CD14-positive monocyte (primary cell): ENCODE data around the gene LTV1. TPM values are rescaled to one million over a fixed set of nuclear protein-coding genes. Genes with fewer than 3 reads are reported as not detected.
A peak's percentile ranks its signal among the peaks of the same experiment; 100 is the strongest.

ENCODE experiments used
- DNase-seq, 3 donors: peaks; one replicate each; pipeline ENCODE4 v3.0.0-alpha.2; 2011 to 2022
- H2AFZ ChIP-seq: 2 replicates; pipeline ENCODE4 v1.6.0; 2012; ENCODE audit warnings: mild to moderate bottlenecking, low read depth, low read length, inconsistent platforms; ENCODE audit not compliant: insufficient read depth, poor library complexity, severe bottlenecking
- H3K27ac ChIP-seq, 2 donors: 1 replicate in 1 of 2; 2 replicates in 1 of 2; pipeline ENCODE4 v1.5.1; 2012 to 2013; ENCODE audit warnings: low read length in 2 of 2, control low read depth in 1 of 2, inconsistent platforms in 1 of 2, low read depth in 1 of 2, mild to moderate bottlenecking in 1 of 2
- H3K27me3 ChIP-seq, 2 donors: one replicate each; pipeline versions ENCODE4 v1.6.0 to v1.6.1; 2011 to 2013; ENCODE audit warnings: low read length in 2 of 2; ENCODE audit not compliant: control insufficient read depth in 2 of 2, insufficient read depth in 2 of 2
- H3K36me3 ChIP-seq, 2 donors: replicated peaks in 1 of 2; 1 replicate in 1 of 2; 2 replicates in 1 of 2; pipeline versions ENCODE4 v1.5.1 to v1.6.1; 2012 to 2013; ENCODE audit warnings: low read length in 2 of 2, control low read depth in 1 of 2, inconsistent platforms in 1 of 2, mild to moderate bottlenecking in 1 of 2; ENCODE audit not compliant: insufficient read depth in 2 of 2, control insufficient read depth in 1 of 2
- H3K4me1 ChIP-seq, 2 donors: 1 replicate in 1 of 2; 2 replicates in 1 of 2; pipeline versions ENCODE4 v1.5.1 to v1.6.1; 2012 to 2013; ENCODE audit warnings: low read length in 2 of 2, control low read depth in 1 of 2, inconsistent platforms in 1 of 2, mild to moderate bottlenecking in 1 of 2, moderate library complexity in 1 of 2; ENCODE audit not compliant: insufficient read depth in 2 of 2, control insufficient read depth in 1 of 2
- H3K4me2 ChIP-seq: replicated peaks from 2 replicates; pipeline ENCODE3; 2012; ENCODE audit warnings: low read length, moderate library complexity, mild to moderate bottlenecking; ENCODE audit not compliant: poor library complexity, severe bottlenecking; ENCODE audit errors: extremely low read depth
- H3K4me3 ChIP-seq, 3 experiments: fragments of 200-600 bp in 1 of 3; sonication (generic) in 1 of 3; replicated peaks in 1 of 3; 1 replicate in 2 of 3; 2 replicates in 1 of 3; pipeline ENCODE4 v1.5.1; 2011 to 2013; ENCODE audit warnings: low read length in 3 of 3, mild to moderate bottlenecking in 3 of 3, control low read depth in 2 of 3, low read depth in 2 of 3, inconsistent platforms in 1 of 3, moderate library complexity in 1 of 3
- H3K79me2 ChIP-seq: 2 replicates; pipeline ENCODE4 v1.6.0; 2012; ENCODE audit warnings: mild to moderate bottlenecking, control low read depth, inconsistent platforms, low read length, moderate library complexity; ENCODE audit not compliant: insufficient read depth
- H3K9ac ChIP-seq: 2 replicates; pipeline ENCODE4 v1.6.0; 2017; ENCODE audit warnings: low read length, mild to moderate bottlenecking; ENCODE audit not compliant: insufficient read depth, poor library complexity, severe bottlenecking
- H3K9me3 ChIP-seq, 2 donors: replicated peaks in 1 of 2; 1 replicate in 1 of 2; 2 replicates in 1 of 2; pipeline versions ENCODE4 v1.5.1 to v1.6.1; 2012 to 2013; ENCODE audit warnings: low read length in 2 of 2, control low read depth in 1 of 2; ENCODE audit not compliant: control insufficient read depth in 1 of 2, insufficient read depth in 1 of 2
- H4K20me1 ChIP-seq: 2 replicates; pipeline ENCODE4 v1.6.0; 2012; ENCODE audit warnings: mild to moderate bottlenecking, low read length, control low read depth, moderate library complexity; ENCODE audit not compliant: insufficient read depth
- H3K27ac Mint-ChIP-seq, 7 donors: one replicate each; pipeline ENCODE4 v1.8.0; 2020; ENCODE audit warnings: mild to moderate bottlenecking in 7 of 7, mixed read lengths in 7 of 7, moderate library complexity in 6 of 7, inconsistent platforms in 2 of 7
- H3K27me3 Mint-ChIP-seq, 3 donors: one replicate each; pipeline ENCODE4 v1.8.0; 2021 to 2022; ENCODE audit warnings: low read depth in 3 of 3, mild to moderate bottlenecking in 3 of 3, mixed read lengths in 3 of 3, moderate library complexity in 3 of 3, inconsistent platforms in 1 of 3
- H3K36me3 Mint-ChIP-seq, 2 donors: one replicate each; pipeline ENCODE4 v1.8.0; 2020; ENCODE audit warnings: mixed read lengths in 2 of 2, inconsistent platforms in 1 of 2, mild to moderate bottlenecking in 1 of 2
- H3K4me1 Mint-ChIP-seq: one replicate; pipeline ENCODE4 v1.8.0; 2020; ENCODE audit warnings: mild to moderate bottlenecking, mixed read lengths
- H3K4me3 Mint-ChIP-seq, 2 donors: one replicate each; pipeline ENCODE4 v1.8.0; 2020; ENCODE audit warnings: mild to moderate bottlenecking in 2 of 2, mixed read lengths in 2 of 2, moderate library complexity in 1 of 2
- H3K9me3 Mint-ChIP-seq, 7 donors: one replicate each; pipeline ENCODE4 v1.8.0; 2020 to 2022; ENCODE audit warnings: mixed read lengths in 7 of 7, mild to moderate bottlenecking in 6 of 7, moderate library complexity in 6 of 7, inconsistent platforms in 2 of 7
- WGBS: methylation state at CpG from one replicate; pipeline ENCODE4 v1.1.5; 2013; ENCODE audit warnings: missing lambda C conversion rate; ENCODE audit not compliant: insufficient coverage; 5-methylcytosine and 5-hydroxymethylcytosine counted together
- intact Hi-C, 2 donors: fragments of 100-400 bp; cut with micrococcal nuclease; formaldehyde crosslinking; loops; one replicate each; pipeline versions ENCODE4 v1.15.0 to v1.15.1; 2023
- polyA plus RNA-seq, 3 donors: library from polyadenylated mRNA; depleted of rRNA in 1 of 3; unstranded in 2 of 3; stranded (reverse) in 1 of 3; fragments of 300-500 nt in 2 of 3; fragments of >200 nt in 1 of 3; fragmentation: Illumina TruSeq in 2 of 3; gene quantifications; 1 replicate in 2 of 3; 2 replicates in 1 of 3; pipeline ENCODE4 v1.2.3, GENCODE V29; 2012 to 2021
- TF ChIP-seq, protein P1 (sequence below): fragments of 200-600 bp; IDR thresholded peaks from one replicate; pipeline ENCODE4 v1.8.0; 2022; ENCODE audit warnings: antibody characterized with exemption, mild to moderate bottlenecking

The LTV1 gene
- polyA plus RNA-seq, 3 donors = 10.5 to 15.4 (median 11.6) TPM

DNA sequence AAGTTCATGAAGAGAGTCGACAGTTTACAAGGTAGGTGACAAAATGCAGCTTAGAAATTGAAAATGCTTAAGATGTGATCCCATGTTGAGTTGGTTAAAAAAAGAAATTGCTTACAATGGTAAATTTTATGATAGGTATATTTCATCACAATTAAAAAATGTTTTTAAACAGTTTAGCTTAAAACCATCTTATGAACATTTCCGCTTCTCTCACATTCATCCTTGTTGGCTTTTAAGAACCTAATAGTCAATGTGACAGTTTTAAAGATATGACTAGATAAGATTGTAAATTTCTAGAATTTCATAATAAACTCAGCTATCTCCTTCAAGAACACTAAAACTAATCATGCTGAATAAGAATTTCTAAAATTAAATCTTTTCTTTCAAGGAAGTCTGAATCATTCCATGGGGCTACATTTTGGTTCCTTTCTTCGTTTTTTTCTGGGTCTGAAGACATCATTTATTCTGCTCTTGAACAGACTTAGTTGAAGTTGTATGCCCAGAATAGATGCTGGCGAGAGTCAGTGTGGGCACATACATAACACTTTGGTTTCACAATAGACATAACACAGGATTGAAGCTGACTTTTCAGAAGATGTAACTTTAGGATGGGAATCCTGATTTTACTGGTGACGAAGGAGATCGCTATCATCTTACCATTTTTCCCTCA, 35.9 kb upstream of the LTV1 start:
- no peak overlapping the region for H3K4me3 Mint-ChIP-seq
- Histone ChIP-seq H3K4me3 (no peak overlapping the region), H3K79me2 (no peaks in the 10 kb centered on the region), H3K9me3 (no peaks in the 10 kb centered on the region), H3K27ac (peak overlapping the region in 1 of 2 donors; percentile 60), H4K20me1 (no peaks in the 10 kb centered on the region), H3K36me3 (peaks cover 0 to 27% of the 10 kb centered on the region in 2 donors), H3K4me2 (peak overlapping the region; percentile 10), H2AFZ (no peak overlapping the region), H3K4me1 (peaks cover 29 to 32% of the 10 kb centered on the region in 2 donors), H3K27me3 (no peaks in the 10 kb centered on the region), H3K9ac (no peak overlapping the region)
- WGBS = no CpG with 5 or more reads among the region's 6 CpGs
- peak overlapping the region; percentile 11 to 92 (median 78) for H3K27ac Mint-ChIP-seq
- DNase-seq = peak in 1 of 3 donors; percentile 24
- peaks cover 31% of the 10 kb centered on the region for H3K4me1 Mint-ChIP-seq
- TF ChIP-seq, protein P1, sequence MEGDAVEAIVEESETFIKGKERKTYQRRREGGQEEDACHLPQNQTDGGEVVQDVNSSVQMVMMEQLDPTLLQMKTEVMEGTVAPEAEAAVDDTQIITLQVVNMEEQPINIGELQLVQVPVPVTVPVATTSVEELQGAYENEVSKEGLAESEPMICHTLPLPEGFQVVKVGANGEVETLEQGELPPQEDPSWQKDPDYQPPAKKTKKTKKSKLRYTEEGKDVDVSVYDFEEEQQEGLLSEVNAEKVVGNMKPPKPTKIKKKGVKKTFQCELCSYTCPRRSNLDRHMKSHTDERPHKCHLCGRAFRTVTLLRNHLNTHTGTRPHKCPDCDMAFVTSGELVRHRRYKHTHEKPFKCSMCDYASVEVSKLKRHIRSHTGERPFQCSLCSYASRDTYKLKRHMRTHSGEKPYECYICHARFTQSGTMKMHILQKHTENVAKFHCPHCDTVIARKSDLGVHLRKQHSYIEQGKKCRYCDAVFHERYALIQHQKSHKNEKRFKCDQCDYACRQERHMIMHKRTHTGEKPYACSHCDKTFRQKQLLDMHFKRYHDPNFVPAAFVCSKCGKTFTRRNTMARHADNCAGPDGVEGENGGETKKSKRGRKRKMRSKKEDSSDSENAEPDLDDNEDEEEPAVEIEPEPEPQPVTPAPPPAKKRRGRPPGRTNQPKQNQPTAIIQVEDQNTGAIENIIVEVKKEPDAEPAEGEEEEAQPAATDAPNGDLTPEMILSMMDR = no peak
- H3K9me3 Mint-ChIP-seq = no peaks in the 10 kb centered on the region
- intact Hi-C loops = no loop called here
- no peaks in the 10 kb centered on the region for H3K27me3 Mint-ChIP-seq
- peaks cover 22 to 38% of the 10 kb centered on the region in 2 donors for H3K36me3 Mint-ChIP-seq

DNA sequence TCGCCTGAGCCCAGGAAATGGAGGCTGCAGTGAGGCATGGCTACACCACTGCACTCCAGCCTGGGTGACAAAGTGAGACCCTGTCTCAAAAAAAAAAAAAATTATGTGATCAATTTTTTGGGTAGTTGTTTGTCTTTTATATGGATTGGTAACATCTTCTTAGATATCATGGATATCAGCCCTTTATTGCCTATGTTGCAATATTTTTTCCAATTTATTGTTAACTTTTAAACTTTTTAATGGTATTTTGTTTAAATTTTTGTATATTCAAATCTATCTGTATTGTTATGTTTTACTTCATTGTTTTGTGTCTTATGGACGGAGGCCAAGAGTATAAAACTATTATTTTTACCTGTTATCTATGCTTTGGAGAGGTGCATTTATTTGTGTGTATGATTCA, 32.4 kb upstream of the LTV1 start:
- Histone ChIP-seq H3K9me3 (no peaks in the 10 kb centered on the region), H3K4me3 (no peak overlapping the region), H3K4me1 (peaks cover 24 to 27% of the 10 kb centered on the region in 2 donors), H3K9ac (no peak overlapping the region), H3K27ac (no peak overlapping the region), H3K36me3 (peaks cover 4 to 32% of the 10 kb centered on the region in 2 donors), H3K4me2 (no peak overlapping the region), H3K79me2 (no peaks in the 10 kb centered on the region), H4K20me1 (no peaks in the 10 kb centered on the region), H2AFZ (no peak overlapping the region), H3K27me3 (no peaks in the 10 kb centered on the region)
- WGBS = 100% methylated on average over 1 of the region's 2 CpGs
- peaks cover 23% of the 10 kb centered on the region for H3K4me1 Mint-ChIP-seq
- peaks cover 0 to 3% (median 0%) of the 10 kb centered on the region in 7 donors for H3K9me3 Mint-ChIP-seq
- H3K36me3 Mint-ChIP-seq = peaks cover 27 to 33% of the 10 kb centered on the region in 2 donors
- DNase-seq = no peak
- no peak overlapping the region for H3K4me3 Mint-ChIP-seq
- H3K27me3 Mint-ChIP-seq = no peaks in the 10 kb centered on the region
- no peak overlapping the region for H3K27ac Mint-ChIP-seq
- TF ChIP-seq, protein P1 = no peak
- intact Hi-C loops = no loop called here
